ENCODE results near the gene NFIX.

DNA sequence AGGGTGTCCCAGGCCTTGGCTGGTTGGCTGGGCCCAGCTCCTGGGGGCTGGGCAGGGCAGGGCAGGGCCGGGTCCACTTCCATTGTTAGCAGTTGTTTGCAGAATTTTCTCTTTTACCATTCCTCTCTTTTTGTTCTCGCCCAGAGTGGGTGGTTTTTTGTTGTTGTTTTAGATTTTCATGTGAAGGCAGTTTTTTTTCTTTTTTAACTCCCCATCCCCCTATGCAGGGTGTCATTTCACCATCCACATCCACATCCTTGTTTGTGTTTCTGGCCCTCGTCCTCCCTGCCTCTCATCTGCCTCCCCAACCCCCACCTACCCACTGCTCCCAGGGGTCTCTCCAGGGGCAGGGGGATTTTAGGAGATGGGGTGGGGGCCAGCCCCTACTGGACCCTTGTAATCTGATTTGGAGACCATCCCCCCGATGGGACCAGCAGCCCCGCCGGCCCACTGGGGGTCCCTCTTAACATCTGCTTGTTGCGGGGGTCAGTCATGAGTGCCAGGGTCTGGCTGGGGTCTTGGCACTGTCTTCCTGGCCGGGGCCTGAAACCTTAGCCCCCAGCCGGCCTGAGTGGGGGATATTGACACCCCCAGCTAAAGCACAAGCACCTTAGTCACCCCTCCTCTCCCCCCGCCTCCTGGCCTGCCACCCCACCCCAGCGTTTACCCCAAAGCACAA is 144.5 kb downstream of the NFIX start:
- TF ChIP-seq CTCF (conservative IDR thresholded peaks at IDR 0.05; ENCODE audit: low read depth, low read length) (no peak), EZH2 (IDR thresholded peaks at IDR 0.05; ENCODE audit: borderline replicate concordance, low read depth, low read length, poor library complexity, severe bottlenecking) (no peak)

Measured in A673 (cell line).